HFFc6 (cell line): Measurements from ENCODE around the gene MBOAT1. TPM values are rescaled to one million over a fixed set of nuclear protein-coding genes. Genes with fewer than 3 reads are reported as not detected.

Source experiments
- DNase-seq: peaks from one replicate; pipeline ENCODE4 v3.0.0-alpha.2; 2018
- H3K27ac Mint-ChIP-seq: 2 replicates; pipeline ENCODE4 v1.8.0; 2020; ENCODE audit warnings: mild to moderate bottlenecking, mixed read lengths
- H3K27me3 Mint-ChIP-seq: 2 replicates; pipeline ENCODE4 v1.8.0; 2021; ENCODE audit warnings: mild to moderate bottlenecking, moderate library complexity, mixed read lengths; ENCODE audit not compliant: insufficient read depth
- H3K36me3 Mint-ChIP-seq: 2 replicates; pipeline ENCODE4 v1.8.0; 2021; ENCODE audit warnings: low read depth, mixed read lengths
- H3K4me1 Mint-ChIP-seq: 2 replicates; pipeline ENCODE4 v1.8.0; 2020; ENCODE audit warnings: low read depth, mixed read lengths
- H3K4me3 Mint-ChIP-seq: 2 replicates; pipeline ENCODE4 v1.8.0; 2020; ENCODE audit warnings: mild to moderate bottlenecking, moderate library complexity, mixed read lengths
- H3K9me3 Mint-ChIP-seq: 2 replicates; pipeline ENCODE4 v1.8.0; 2020; ENCODE audit warnings: mild to moderate bottlenecking, mixed read lengths
- CTCF ChIP-seq: fragments of 200-600 bp; sonication (generic); IDR thresholded peaks from 2 replicates; pipeline ENCODE4 v1.5.0; 2021; ENCODE audit warnings: antibody characterized with exemption, mild to moderate bottlenecking
- total RNA-seq, 6 experiments: library from RNA; stranded (reverse); fragmentation: NEBNext Ultra II Directional; extraction: Animal tissue kit (Norgen Biotek cat#: 25700); gene quantifications; 2 replicates in 1 of 6; 3 replicates in 5 of 6; pipeline ENCODE4 v1.2.3, GENCODE V29; 2021

MBOAT1 gene
- total RNA-seq, 6 experiments from 2014 or later: 5.4 to 7.7 (median 6.1) TPM

GRCh38 chr6:20124545-20124944 is 87.7 kb downstream of the MBOAT1 start:
- Mint-ChIP-seq H3K4me3 (no peak overlapping the region), H3K36me3 (no peaks in the 10 kb centered on the region; the same call in 1 of the 2 replicates), H3K27ac (no peak overlapping the region), H3K9me3 (no peaks in the 10 kb centered on the region), H3K27me3 (no peaks in the 10 kb centered on the region), H3K4me1 (no peaks in the 10 kb centered on the region; the same call in 1 of the 2 replicates)
- TF ChIP-seq CTCF: no peak
- no peak for DNase-seq

GRCh38 chr6:20119485-20119884 is 92.8 kb downstream of the MBOAT1 start:
- H3K27ac Mint-ChIP-seq: no peak overlapping the region
- no peaks in the 10 kb centered on the region for H3K9me3 Mint-ChIP-seq
- peaks cover 6% of the 10 kb centered on the region; the same call in 1 of the 2 replicates for H3K4me1 Mint-ChIP-seq
- H3K36me3 Mint-ChIP-seq: no peaks in the 10 kb centered on the region; the same call in 1 of the 2 replicates
- H3K27me3 Mint-ChIP-seq: no peaks in the 10 kb centered on the region
- DNase-seq: no peak
- H3K4me3 Mint-ChIP-seq: no peak overlapping the region
- no peak for TF ChIP-seq CTCF

GRCh38 chr6:20118892-20119291 is 93.4 kb downstream of the MBOAT1 start:
- no peaks in the 10 kb centered on the region; the same call in 1 of the 2 replicates for H3K36me3 Mint-ChIP-seq
- H3K27ac Mint-ChIP-seq: no peak overlapping the region; the same call in 1 of the 2 replicates
- peaks cover 6% of the 10 kb centered on the region; the same call in 1 of the 2 replicates for H3K4me1 Mint-ChIP-seq
- no peaks in the 10 kb centered on the region for H3K27me3 Mint-ChIP-seq
- DNase-seq: no peak
- H3K4me3 Mint-ChIP-seq: no peak overlapping the region
- no peaks in the 10 kb centered on the region for H3K9me3 Mint-ChIP-seq
- TF ChIP-seq CTCF: no peak

GRCh38 chr6:20117474-20117873 is 94.8 kb downstream of the MBOAT1 start:
- Mint-ChIP-seq H3K27me3 (no peaks in the 10 kb centered on the region), H3K4me1 (peaks cover 6% of the 10 kb centered on the region; the same call in 1 of the 2 replicates), H3K9me3 (no peaks in the 10 kb centered on the region), H3K36me3 (no peaks in the 10 kb centered on the region), H3K27ac (no peak overlapping the region), H3K4me3 (no peak overlapping the region)
- no peak for DNase-seq
- no peak for TF ChIP-seq CTCF

GRCh38 chr6:20116792-20117191 is 95.5 kb downstream of the MBOAT1 start:
- no peaks in the 10 kb centered on the region for H3K9me3 Mint-ChIP-seq
- peaks cover 6% of the 10 kb centered on the region; the same call in 1 of the 2 replicates for H3K4me1 Mint-ChIP-seq
- no peaks in the 10 kb centered on the region for H3K36me3 Mint-ChIP-seq
- no peaks in the 10 kb centered on the region for H3K27me3 Mint-ChIP-seq
- no peak overlapping the region for H3K4me3 Mint-ChIP-seq
- TF ChIP-seq CTCF: no peak
- DNase-seq: no peak
- H3K27ac Mint-ChIP-seq: no peak overlapping the region
